Panc1 (cell line): ENCODE measurements around the gene HOXA11. TPM values are rescaled to one million over a fixed set of nuclear protein-coding genes. Genes with fewer than 3 reads are reported as not detected.

Experiments used
- ATAC-seq: fragments of 200-7000 bp; cut with Tn5 transposase; 2 replicates; pipeline ENCODE4 v1.9.1; 2020; ENCODE audit warnings: mild to moderate bottlenecking, moderate library complexity
- BruUV-seq: library from RNA; stranded (reverse); fragments of 400-500 nt; replicated peaks from 2 replicates; lab custom pipeline; 2021; lab: Mats Ljungman, UMichigan
- CTCF ChIA-PET: fragments of 300-600 bp; sonication (Branson Sonifier 250); formaldehyde crosslinking; loops from one replicate; lab custom pipeline; 2022; ENCODE audit warnings: antibody characterized with exemption; lab: Charles Lee
- POLR2A ChIA-PET: fragments of 300-600 bp; sonication (Branson Sonifier 250); formaldehyde crosslinking; loops from one replicate; lab custom pipeline; 2022; ENCODE audit warnings: antibody characterized with exemption; lab: Charles Lee
- DNase-seq: peaks from one replicate; pipeline ENCODE4 v3.0.0-alpha.2; 2010; ENCODE audit warnings: low read depth, low spot score
- H3K27ac ChIP-seq: 2 replicates; pipeline ENCODE4 v1.5.1; 2011; ENCODE audit warnings: mild to moderate bottlenecking, low read length, inconsistent platforms
- H3K27me3 ChIP-seq: fragments of 200-500 bp; sonication (Bioruptor generic); 2 replicates; pipeline ENCODE4 v1.6.0; 2014; ENCODE audit warnings: low read length, inconsistent platforms; ENCODE audit not compliant: control insufficient read depth, insufficient read depth
- H3K36me3 ChIP-seq: fragments of 200-500 bp; sonication (Bioruptor generic); 2 replicates; pipeline ENCODE4 v1.5.1; 2014; ENCODE audit warnings: inconsistent platforms, mild to moderate bottlenecking, low read length, moderate library complexity; ENCODE audit not compliant: control insufficient read depth, insufficient read depth
- H3K4me1 ChIP-seq: 2 replicates; pipeline ENCODE4 v1.5.1; 2011; ENCODE audit warnings: inconsistent platforms, mild to moderate bottlenecking, low read length, moderate library complexity; ENCODE audit not compliant: control insufficient read depth, insufficient read depth
- H3K4me3 ChIP-seq, 2 experiments: 2 replicates each; pipeline ENCODE4 v1.5.1; 2011 to 2012; ENCODE audit warnings: low read depth in 2 of 2, low read length in 2 of 2, mild to moderate bottlenecking in 2 of 2, inconsistent platforms in 1 of 2, moderate library complexity in 1 of 2
- H3K9me3 ChIP-seq: fragments of 200-500 bp; sonication (Bioruptor generic); 2 replicates; pipeline ENCODE4 v1.5.1; 2014; ENCODE audit warnings: low read depth, mild to moderate bottlenecking, inconsistent platforms, low read length, moderate library complexity; ENCODE audit not compliant: control insufficient read depth, insufficient read depth
- CTCF ChIP-seq: fragments of 450-650 bp; IDR thresholded peaks from 2 replicates; pipeline ENCODE4 v1.5.1; 2017; ENCODE audit warnings: mild to moderate bottlenecking
- POLR2AphosphoS5 ChIP-seq: IDR thresholded peaks from 2 replicates; pipeline ENCODE4 v1.6.1; 2012; ENCODE audit warnings: mild to moderate bottlenecking, low read depth, low read length, moderate library complexity
- REST ChIP-seq, 2 experiments: IDR thresholded peaks; 2 replicates each; pipeline ENCODE4 v1.6.1; 2011 to 2012; ENCODE audit warnings: low read depth in 2 of 2, control low read depth in 1 of 2, low read length in 1 of 2, mild to moderate bottlenecking in 1 of 2, moderate library complexity in 1 of 2; ENCODE audit not compliant: insufficient read depth in 1 of 2
- SIN3A ChIP-seq: IDR thresholded peaks from 2 replicates; pipeline ENCODE4 v1.6.1; 2012; ENCODE audit warnings: low read depth, mild to moderate bottlenecking, low read length, moderate library complexity, borderline replicate concordance; ENCODE audit not compliant: insufficient read depth
- TCF7L2 ChIP-seq: IDR thresholded peaks from 2 replicates; pipeline ENCODE4 v1.6.1; 2011; ENCODE audit warnings: mild to moderate bottlenecking, low read depth, low read length, inconsistent platforms
- in situ Hi-C: cut with HindIII; loops from 2 replicates; pipeline ENCODE4 v1.10.0; 2016; ENCODE audit warnings: low sequenced_read_pairs, low pct_unique_long_range_greater_than_20kb
- intact Hi-C: fragments of 100-400 bp; cut with micrococcal nuclease; formaldehyde crosslinking; loops from one replicate; pipeline ENCODE4 v1.10.0; 2022; ENCODE audit not compliant: unreplicated experiment
- total RNA-seq: library from RNA; stranded (reverse); gene quantifications from one replicate; pipeline ENCODE4 v1.2.1, GENCODE V29; 2021; ENCODE audit not compliant: unreplicated experiment

Gene HOXA11
- total RNA-seq, 1 experiment from 2014 or later, result 0.57 TPM

- Histone ChIP-seq H3K4me1 (peaks cover 5% of the 10 kb centered on the region; the same call in 1 of the 2 replicates), H3K9me3 (no peaks in the 10 kb centered on the region), H3K27me3 (no peaks in the 10 kb centered on the region), H3K36me3 (no peaks in the 10 kb centered on the region; the same call in 1 of the 2 replicates), H3K27ac (no peak overlapping the region), H3K4me3 (no peak overlapping the region)
- ChIA-PET POLR2A (interaction anchor here (0.5 kb wide), 1 partner anchor 380 kb away, joined by 4 read pairs; no protein-coding TSS in a partner anchor), CTCF (interaction anchor here (0.5 kb wide), 1 partner anchor 484 kb away, joined by 3 read pairs; no protein-coding TSS in a partner anchor)
- intact Hi-C loops (no loop called here), in situ Hi-C loops (no loop called here)
- TF ChIP-seq TCF7L2 (no peak), CTCF (no peak), POLR2AphosphoS5 (no peak), SIN3A (no peak), REST (IDR thresholded peaks at IDR 0.05; ENCODE audit: insufficient read depth in 1 of 2, low read depth in 2 of 2, low read length in 1 of 2) (no peak)
- no peak for DNase-seq
- no peak for ATAC-seq
- BruUV-seq, result no TSS peak
These were observed 16.6 kb downstream of the HOXA11 start for GRCh38 chr7:27168265-27168947.

- ChIA-PET POLR2A (no interaction called here), CTCF (interaction anchor here (0.5 kb wide), 1 partner anchor 484 kb away, joined by 3 read pairs; no protein-coding TSS in a partner anchor)
- in situ Hi-C loops, result no loop called here
- H3K9me3 ChIP-seq, result no peaks in the 10 kb centered on the region
- intact Hi-C loops, result no loop called here
- peaks cover 5% of the 10 kb centered on the region; the same call in 1 of the 2 replicates for H3K4me1 ChIP-seq
- H3K4me3 ChIP-seq, result no peak overlapping the region
- TF ChIP-seq CTCF (no peak), REST (IDR thresholded peaks at IDR 0.05; ENCODE audit: insufficient read depth in 1 of 2, low read depth in 2 of 2, low read length in 1 of 2) (no peak), SIN3A (no peak), TCF7L2 (no peak), POLR2AphosphoS5 (no peak)
- H3K27me3 ChIP-seq, result no peaks in the 10 kb centered on the region
- DNase-seq (no peak), ATAC-seq (no peak)
- no peaks in the 10 kb centered on the region; the same call in 1 of the 2 replicates for H3K36me3 ChIP-seq
- no peak overlapping the region for H3K27ac ChIP-seq
- BruUV-seq, result no TSS peak
These were observed 17.1 kb downstream of the HOXA11 start for GRCh38 chr7:27167916-27168264.
